ENCODE measurements around the gene ARL5A.

- no peak for TF ChIP-seq POLR2A (IDR thresholded peaks at IDR 0.05)
- TF ChIP-seq, protein P1, sequence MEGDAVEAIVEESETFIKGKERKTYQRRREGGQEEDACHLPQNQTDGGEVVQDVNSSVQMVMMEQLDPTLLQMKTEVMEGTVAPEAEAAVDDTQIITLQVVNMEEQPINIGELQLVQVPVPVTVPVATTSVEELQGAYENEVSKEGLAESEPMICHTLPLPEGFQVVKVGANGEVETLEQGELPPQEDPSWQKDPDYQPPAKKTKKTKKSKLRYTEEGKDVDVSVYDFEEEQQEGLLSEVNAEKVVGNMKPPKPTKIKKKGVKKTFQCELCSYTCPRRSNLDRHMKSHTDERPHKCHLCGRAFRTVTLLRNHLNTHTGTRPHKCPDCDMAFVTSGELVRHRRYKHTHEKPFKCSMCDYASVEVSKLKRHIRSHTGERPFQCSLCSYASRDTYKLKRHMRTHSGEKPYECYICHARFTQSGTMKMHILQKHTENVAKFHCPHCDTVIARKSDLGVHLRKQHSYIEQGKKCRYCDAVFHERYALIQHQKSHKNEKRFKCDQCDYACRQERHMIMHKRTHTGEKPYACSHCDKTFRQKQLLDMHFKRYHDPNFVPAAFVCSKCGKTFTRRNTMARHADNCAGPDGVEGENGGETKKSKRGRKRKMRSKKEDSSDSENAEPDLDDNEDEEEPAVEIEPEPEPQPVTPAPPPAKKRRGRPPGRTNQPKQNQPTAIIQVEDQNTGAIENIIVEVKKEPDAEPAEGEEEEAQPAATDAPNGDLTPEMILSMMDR (IDR thresholded peaks at IDR 0.05), result no peak
Measured at GRCh38 chr2:151780938-151781337, 47.3 kb downstream of the ARL5A start.

All from adrenal gland (tissue), 5 donors.